ENCODE data around the gene ADD1. TPM values are rescaled to one million over a fixed set of nuclear protein-coding genes. Genes with fewer than 3 reads are reported as not detected.

ADD1 gene
- total RNA-seq, 4 donors from 2014 or later = 155 to 269 (median 177) TPM

DNA sequence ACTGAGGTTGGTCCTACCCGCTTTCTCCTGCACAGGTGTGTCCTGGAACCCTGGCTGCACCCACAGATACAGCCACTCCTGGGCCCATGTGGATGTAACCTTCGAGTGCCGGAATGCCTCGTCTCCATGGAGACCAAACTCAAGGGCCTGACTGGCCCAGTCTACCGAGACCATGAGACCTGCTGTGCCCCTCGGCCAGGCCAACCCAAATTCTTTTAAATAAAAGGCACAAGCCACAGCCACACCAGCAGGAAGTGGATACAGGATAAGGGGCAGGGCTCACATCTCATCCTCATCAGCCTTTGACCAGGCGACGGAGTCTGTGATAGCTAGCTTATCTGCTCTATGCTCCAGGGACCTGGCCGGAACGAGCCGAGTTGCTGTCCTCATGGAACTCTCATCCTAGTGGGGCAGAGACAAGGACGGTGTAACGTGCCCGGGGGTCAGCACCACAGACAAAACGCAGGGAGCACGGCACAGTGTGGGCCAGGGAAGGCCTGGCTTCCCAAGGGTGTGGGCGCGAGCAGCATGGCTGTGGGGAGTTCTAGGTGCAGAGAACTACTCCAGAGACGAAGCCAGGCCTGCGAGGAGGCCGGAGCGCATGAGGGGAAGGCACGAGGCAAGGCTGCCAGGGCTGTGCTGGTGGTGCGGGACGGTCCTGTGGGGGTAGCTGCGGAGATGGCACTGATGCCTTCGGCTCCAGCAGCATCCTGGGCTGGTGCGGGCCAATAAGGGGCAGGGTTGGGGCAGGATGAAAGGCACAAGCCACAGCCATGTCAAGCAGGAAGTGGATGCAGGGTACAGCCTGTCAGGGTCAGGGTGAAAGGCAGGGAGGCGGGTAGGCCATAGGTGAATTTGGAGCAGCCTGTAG, 96.9 kb downstream of the ADD1 start:
- no peak for ATAC-seq (ENCODE audit: low FRiP score)
- DNase-seq (ENCODE audit: low spot score) = no peak
- TF ChIP-seq, protein P1, sequence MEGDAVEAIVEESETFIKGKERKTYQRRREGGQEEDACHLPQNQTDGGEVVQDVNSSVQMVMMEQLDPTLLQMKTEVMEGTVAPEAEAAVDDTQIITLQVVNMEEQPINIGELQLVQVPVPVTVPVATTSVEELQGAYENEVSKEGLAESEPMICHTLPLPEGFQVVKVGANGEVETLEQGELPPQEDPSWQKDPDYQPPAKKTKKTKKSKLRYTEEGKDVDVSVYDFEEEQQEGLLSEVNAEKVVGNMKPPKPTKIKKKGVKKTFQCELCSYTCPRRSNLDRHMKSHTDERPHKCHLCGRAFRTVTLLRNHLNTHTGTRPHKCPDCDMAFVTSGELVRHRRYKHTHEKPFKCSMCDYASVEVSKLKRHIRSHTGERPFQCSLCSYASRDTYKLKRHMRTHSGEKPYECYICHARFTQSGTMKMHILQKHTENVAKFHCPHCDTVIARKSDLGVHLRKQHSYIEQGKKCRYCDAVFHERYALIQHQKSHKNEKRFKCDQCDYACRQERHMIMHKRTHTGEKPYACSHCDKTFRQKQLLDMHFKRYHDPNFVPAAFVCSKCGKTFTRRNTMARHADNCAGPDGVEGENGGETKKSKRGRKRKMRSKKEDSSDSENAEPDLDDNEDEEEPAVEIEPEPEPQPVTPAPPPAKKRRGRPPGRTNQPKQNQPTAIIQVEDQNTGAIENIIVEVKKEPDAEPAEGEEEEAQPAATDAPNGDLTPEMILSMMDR (IDR thresholded peaks at IDR 0.05) = no peak

DNA sequence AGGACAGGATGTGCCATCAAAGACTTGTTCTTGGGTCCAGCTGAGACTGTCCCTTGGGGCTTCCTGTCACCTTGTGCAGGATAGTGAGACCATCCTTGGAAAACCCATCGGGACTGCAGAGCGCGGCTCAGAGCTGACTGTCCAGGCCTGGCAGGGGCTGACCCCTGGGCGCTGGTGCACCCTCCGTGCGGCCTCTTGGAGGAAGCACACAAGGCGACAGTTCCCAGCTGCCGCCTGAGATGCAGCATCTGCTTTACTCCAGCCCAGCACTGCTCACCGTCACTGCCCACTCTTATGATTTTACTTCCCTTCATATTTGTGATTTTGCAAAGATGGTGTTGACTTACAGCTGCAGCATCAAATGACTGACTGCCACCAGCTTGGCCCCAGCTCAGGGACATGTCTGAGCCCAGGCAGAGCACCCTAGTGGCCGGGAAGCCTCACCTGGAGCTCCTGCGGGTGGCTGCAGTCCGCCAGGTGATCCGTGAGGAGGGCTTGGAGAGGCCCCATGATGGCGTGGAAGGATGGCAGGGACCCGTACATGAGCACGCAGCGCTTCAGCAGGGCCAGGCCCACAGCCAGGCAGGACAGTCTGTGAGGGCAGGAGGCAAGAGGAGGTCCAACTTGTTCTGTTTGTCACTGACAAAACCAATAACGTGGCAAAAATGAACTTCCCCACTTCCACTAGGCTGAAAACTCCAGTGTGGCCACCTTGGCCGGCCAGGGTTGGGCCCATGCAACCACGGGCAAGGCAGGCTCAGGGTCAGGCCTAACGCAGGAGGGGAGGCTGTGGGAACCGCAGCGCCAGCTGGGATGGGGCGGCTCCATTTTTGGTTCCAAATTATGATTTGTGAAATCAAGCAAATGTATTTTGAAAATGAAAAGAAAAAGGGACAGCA, 97.7 kb downstream of the ADD1 start:
- TF ChIP-seq, protein P1 (IDR thresholded peaks at IDR 0.05) = no peak
- DNase-seq (ENCODE audit: low spot score) = no peak
- ATAC-seq (ENCODE audit: low FRiP score) = no peak

DNA sequence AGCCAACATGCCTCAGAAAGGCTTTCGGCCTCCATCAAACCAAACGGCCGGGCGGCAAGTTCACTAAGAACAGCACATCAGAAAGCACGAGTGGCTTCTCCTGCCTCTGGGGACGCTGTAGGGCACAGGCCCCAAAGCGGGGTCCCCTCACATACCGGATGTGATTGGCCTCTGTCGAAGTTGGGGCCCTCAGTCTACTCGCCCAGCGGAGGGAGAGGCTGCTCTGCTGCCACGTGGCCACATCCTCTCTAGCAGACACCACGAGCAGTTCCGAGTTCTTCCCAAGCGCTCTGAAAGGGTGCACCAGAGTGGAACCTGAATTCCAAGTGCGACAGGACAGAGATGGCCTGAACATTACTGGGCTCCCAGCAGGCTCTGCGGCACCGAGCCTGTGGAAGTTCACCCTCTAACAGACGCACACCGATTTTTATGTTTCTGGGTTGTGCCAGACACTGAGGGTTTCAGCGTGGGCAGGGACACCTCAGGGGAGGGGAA, 98.4 kb downstream of the ADD1 start:
- no peak for ATAC-seq (ENCODE audit: low FRiP score)
- TF ChIP-seq, protein P1 (IDR thresholded peaks at IDR 0.05) = no peak
- no peak for DNase-seq (ENCODE audit: low spot score)

DNA sequence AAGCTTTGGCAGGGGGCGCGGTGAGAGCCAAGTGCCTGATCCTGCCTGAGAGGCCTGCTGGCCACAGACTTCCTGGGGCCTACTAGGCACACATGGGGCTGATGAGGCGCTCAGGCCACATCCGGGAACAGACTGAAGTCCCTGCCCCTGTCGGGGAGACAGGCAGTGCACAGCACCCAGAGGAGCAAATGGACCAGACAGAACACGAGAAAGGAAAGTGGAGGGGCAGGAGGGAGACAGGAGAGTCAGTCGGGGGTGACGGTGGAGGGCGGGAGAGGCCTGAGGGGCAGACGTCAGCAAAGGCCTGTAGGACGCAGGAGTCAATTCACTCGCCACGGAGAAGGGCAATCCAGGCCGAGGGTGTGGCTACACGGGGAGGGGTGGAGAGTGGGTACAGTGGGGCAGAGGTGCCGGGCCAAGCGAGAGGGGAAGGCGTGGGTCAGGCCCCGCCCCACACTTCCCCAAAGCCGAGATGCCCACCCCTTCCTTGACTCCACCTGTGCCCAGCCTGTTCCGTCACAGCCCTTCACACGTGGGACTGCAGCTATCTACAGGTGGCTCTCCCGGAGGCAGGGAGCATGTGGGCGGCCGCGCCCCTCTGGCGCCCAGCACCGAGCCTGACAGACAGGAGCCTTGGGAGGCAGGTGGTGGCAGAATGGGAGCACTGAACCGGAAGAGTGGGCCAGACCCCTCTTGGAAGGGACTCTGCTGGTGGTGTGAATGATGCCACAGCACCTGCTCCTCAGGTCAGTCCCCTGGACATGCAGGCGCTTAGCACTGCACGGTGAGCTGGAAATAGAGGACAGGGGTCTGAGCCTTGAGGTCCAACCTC, 99.1 kb downstream of the ADD1 start:
- ATAC-seq (ENCODE audit: low FRiP score) (no peak), DNase-seq (ENCODE audit: low spot score) (no peak)
- TF ChIP-seq, protein P1 (IDR thresholded peaks at IDR 0.05) = no peak

DNA sequence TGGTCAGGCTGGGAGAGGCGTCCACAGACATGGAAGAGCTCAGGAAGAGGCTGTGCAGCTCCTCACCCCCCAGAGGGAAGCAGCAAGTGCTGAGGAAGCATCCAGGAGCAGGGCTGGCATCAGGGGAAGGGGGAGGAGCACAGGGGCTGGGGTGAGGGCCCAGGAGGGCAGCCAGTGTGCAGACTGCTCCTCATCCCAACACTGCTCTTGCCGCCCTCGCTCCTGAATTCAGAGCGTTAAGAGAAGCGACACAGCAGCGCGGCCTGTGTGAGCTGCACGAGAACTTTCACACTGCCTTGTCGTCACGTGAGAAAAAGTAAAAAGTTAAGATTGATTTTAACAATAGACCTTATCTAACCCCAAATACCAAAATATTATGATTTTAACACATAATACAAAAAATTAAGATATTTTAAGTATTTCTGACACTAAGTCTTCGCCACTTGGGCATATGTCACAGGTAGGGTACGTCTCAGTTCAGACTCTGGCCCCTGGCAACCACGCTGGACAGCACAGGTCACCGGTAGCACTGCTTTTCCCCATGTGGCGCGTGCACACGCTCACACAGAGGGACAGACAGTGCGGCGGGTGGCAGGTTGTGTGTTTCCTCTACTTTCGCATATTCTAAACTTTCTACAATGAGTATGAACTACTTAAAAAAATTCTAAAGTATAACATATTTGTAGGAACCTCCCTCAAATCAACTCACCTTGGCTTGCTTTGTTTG, 99.9 kb downstream of the ADD1 start:
- DNase-seq (ENCODE audit: low spot score) (no peak), ATAC-seq (ENCODE audit: low FRiP score) (no peak)
- TF ChIP-seq, protein P1 (IDR thresholded peaks at IDR 0.05) = no peak

DNA sequence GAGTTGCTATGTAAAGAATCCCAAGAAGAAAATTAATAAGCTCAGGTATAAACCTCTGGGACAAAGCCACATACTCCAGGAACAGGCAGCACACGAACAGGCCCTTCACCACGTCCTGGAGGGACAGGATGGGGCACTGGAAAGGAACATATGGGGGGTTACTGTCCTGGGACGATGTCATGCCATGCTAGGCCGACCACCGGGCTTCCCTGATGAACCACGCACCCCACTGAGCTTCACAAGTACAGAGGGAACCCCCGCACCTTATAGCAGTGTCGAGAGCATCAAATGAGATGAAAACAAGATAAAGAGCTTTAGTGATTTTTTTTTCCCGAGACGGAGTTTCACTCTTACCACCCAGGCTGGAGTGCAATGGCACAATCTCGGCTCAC, 100.4 kb downstream of the ADD1 start:
- ATAC-seq (ENCODE audit: low FRiP score) (no peak), DNase-seq (ENCODE audit: low spot score) (no peak)
- TF ChIP-seq, protein P1 (IDR thresholded peaks at IDR 0.05) = no peak
